Measurements from ENCODE around the gene CLEC2A. TPM values are rescaled to one million over a fixed set of nuclear protein-coding genes. Genes with fewer than 3 reads are reported as not detected.
A peak's percentile ranks its signal among the peaks of the same experiment; 100 is the strongest.

The CLEC2A gene
- total RNA-seq, 1 experiment from 2014 or later, result 0.87 TPM

GRCh38 chr12:9910716-9911421, 21.3 kb downstream of the CLEC2A start:
- no peak for TF ChIP-seq CTCF (conservative IDR thresholded peaks at IDR 0.05)
- Histone ChIP-seq H2AFZ (ENCODE audit: low read length) (no peak overlapping the region), H4K91ac (ENCODE audit: insufficient read length, low read depth, low read length) (no peak overlapping the region), H3K23me2 (ENCODE audit: insufficient read length, low read depth, low read length, poor library complexity, severe bottlenecking) (no peaks in the 10 kb centered on the region), H2BK20ac (ENCODE audit: low read depth, low read length, poor library complexity, severe bottlenecking) (no peak overlapping the region), H3K27me3 (ENCODE audit: insufficient read depth, low read length) (no peaks in the 10 kb centered on the region), H3K23ac (ENCODE audit: insufficient read length, low read depth, low read length) (no peak overlapping the region), H2BK15ac (ENCODE audit: low read depth, low read length) (no peak overlapping the region), H3K56ac (ENCODE audit: insufficient read length, low read depth, low read length) (no peak overlapping the region), H2BK120ac (ENCODE audit: low read depth, low read length, poor library complexity, severe bottlenecking) (no peak overlapping the region), H4K8ac (replicated peaks; ENCODE audit: insufficient read length, low read depth, low read length) (no peak overlapping the region), H3K27ac (ENCODE audit: insufficient read length, low read depth, low read length) (peak overlapping the region; percentile 65), H3K9me3 (ENCODE audit: control insufficient read depth, low read depth, low read length) (peaks cover 13% of the 10 kb centered on the region), H3T11ph (ENCODE audit: low read length) (no peak overlapping the region), H2AK5ac (ENCODE audit: insufficient read length, low read length) (no peak overlapping the region), H3K18ac (ENCODE audit: insufficient read length, low read depth, low read length) (no peak overlapping the region), H2BK12ac (ENCODE audit: insufficient read length, low read depth, low read length) (no peak overlapping the region), H4K5ac (ENCODE audit: insufficient read length, low read depth, low read length) (peak overlapping the region; percentile 6), H3K79me2 (ENCODE audit: insufficient read depth, low read length) (no peaks in the 10 kb centered on the region), H3K4me1 (ENCODE audit: insufficient read depth, low read length) (no peaks in the 10 kb centered on the region), H3K9ac (ENCODE audit: extremely low read depth, insufficient read length, low read length) (peak overlapping the region; percentile 76), H2BK5ac (ENCODE audit: insufficient read length, low read length) (peak overlapping the region; percentile 93), H3K14ac (ENCODE audit: insufficient read depth, low read length) (no peak overlapping the region), H3K4me2 (ENCODE audit: insufficient read depth, insufficient read length, low read length) (peak overlapping the region; percentile 49), H4K20me1 (ENCODE audit: control insufficient read depth, insufficient read depth, insufficient read length) (no peaks in the 10 kb centered on the region), H3K79me1 (ENCODE audit: insufficient read depth, low read depth, low read length, poor library complexity, severe bottlenecking) (no peaks in the 10 kb centered on the region), H3K4ac (ENCODE audit: low read depth, low read length) (no peak overlapping the region)
- Mint-ChIP-seq H3K36me3 (ENCODE audit: insufficient read depth in 1 of 3, low read depth in 3 of 3) (peaks cover 21 to 39% (median 38%) of the 10 kb centered on the region in 3 experiments), H3K27ac (peak overlapping the region in 2 of 3 experiments; percentile 40 to 74; a peak in 3 of 7 replicates), H3K4me1 (no peaks in the 10 kb centered on the region), H3K27me3 (ENCODE audit: low read depth) (0 out of 2 replicates have a peak, but pooled peaks cover 2% of the 10 kb centered on the region), H3K4me3 (peak overlapping the region in 1 of 2 experiments; percentile 36; a peak in 2 of 5 replicates), H3K9me3 (peaks cover 33 to 43% of the 10 kb centered on the region in 2 experiments)
- DNase-seq, result peak; percentile 87
- WGBS (ENCODE audit: extremely low coverage, insufficient read length, low lambda C conversion rate), result no CpG with 5 or more reads among the region's 7 CpGs

Data from H9 (cell line).